ENCODE data around the gene DEAF1. TPM values are rescaled to one million over a fixed set of nuclear protein-coding genes. Genes with fewer than 3 reads are reported as not detected.
A peak's percentile ranks its signal among the peaks of the same experiment; 100 is the strongest.

The DEAF1 gene
- total and polyA plus RNA-seq, 3 experiments from 2014 or later: 36.3 to 54.6 (median 52.1) TPM

DNA sequence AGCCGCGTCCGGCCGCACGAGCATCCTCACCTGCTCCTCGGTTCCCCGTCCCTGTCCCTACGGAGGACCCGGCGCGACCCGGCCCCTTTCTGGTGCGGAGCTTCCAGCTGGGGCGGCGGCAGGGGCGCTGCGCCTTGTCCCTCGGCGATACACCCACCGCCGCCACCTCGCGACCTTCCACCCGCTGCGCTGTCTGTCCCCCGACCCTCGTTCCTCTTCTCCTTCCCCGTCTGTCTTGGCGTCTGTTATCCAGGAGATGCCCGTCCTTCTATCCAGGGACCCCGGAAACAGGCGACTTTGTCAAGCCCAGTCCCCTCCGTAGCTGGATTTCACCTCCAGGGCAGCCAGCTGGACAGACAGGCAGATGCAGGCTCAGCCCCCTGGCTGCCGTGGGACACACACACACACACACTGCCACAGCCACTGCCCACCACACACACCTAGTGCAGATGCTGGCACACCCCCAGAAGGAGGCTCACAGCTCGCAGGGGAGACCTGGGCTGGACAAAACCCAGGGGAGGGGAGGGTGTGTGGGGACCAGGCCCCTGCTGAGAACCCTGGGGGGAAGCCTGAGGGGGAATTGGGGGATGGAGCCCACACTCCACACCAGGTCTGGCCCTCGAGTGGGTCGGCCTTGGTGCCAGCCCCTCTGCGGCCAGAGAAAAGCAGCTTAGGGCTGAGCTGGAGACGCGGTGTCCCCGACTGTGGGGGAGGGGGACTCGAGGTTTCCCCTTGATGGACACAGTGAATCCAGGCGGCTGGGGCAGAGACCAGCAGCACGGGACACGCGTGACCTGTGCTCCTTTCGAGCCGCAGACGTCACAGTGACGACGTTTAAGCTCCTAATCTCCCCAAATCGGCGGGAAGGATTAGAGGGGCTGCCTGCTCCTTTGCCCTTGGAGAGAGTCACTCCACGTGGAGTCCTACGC, 57.2 kb downstream of the DEAF1 start:
- ChIA-PET CTCF (interaction anchor here (0.9 kb wide), 1 partner anchor 85 kb away, joined by 3 read pairs; no protein-coding TSS in a partner anchor), POLR2A (interaction anchor here (0.7 to 1.4 kb wide), 2 partner anchors 57 to 85 kb away, joined by 3 read pairs; partner anchors contain the start of gene DEAF1)
- peak overlapping the region in 3 of 7 donors; percentile 43 to 84 (median 44) for H3K4me3 Mint-ChIP-seq

DNA sequence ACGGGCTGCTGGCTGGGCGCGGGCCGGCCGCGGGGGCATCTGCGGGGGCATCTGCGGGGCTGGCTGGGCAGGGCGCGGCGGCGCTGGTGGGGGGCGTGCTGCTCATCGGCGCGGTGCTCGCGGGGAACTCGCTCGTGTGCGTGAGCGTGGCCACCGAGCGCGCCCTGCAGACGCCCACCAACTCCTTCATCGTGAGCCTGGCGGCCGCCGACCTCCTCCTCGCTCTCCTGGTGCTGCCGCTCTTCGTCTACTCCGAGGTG, 57.8 kb downstream of the DEAF1 start:
- Histone ChIP-seq H3K27ac (ENCODE audit: low read depth, low read length) (no peak overlapping the region), H3K4me1 (ENCODE audit: insufficient read depth, low read length) (no peaks in the 10 kb centered on the region), H3K27me3 (ENCODE audit: insufficient read depth, low read length, poor library complexity, severe bottlenecking) (peaks cover 15% of the 10 kb centered on the region), H3K9me3 (ENCODE audit: low read length) (no peaks in the 10 kb centered on the region), H3K36me3 (ENCODE audit: insufficient read depth, low read length) (no peaks in the 10 kb centered on the region), H3K4me3 (ENCODE audit: low read length) (no peak overlapping the region)
- peaks cover 23 to 30% of the 10 kb centered on the region in 2 donors for H3K27me3 Mint-ChIP-seq
- no peaks in the 10 kb centered on the region for H3K9me3 Mint-ChIP-seq
- peaks cover 0 to 2% (median 0%) of the 10 kb centered on the region in 3 donors for H3K36me3 Mint-ChIP-seq
- no peak for DNase-seq
- H3K4me1 Mint-ChIP-seq: peaks cover 4 to 22% (median 6%) of the 10 kb centered on the region in 3 donors
- peak overlapping the region in 3 of 7 donors; percentile 43 to 72 (median 44) for H3K4me3 Mint-ChIP-seq
- ChIA-PET POLR2A (no interaction called here), CTCF (no interaction called here)
- no peak overlapping the region for H3K27ac Mint-ChIP-seq

More for the DNA sequence above, 57.2 kb downstream of the DEAF1 start:
- Histone ChIP-seq H3K36me3 (ENCODE audit: insufficient read depth, low read length) (no peaks in the 10 kb centered on the region), H3K9me3 (ENCODE audit: low read length) (no peaks in the 10 kb centered on the region), H3K27me3 (ENCODE audit: insufficient read depth, low read length, poor library complexity, severe bottlenecking) (peaks cover 15% of the 10 kb centered on the region), H3K4me1 (ENCODE audit: insufficient read depth, low read length) (no peaks in the 10 kb centered on the region), H3K27ac (ENCODE audit: low read depth, low read length) (no peak overlapping the region), H3K4me3 (ENCODE audit: low read length) (no peak overlapping the region)
- Mint-ChIP-seq H3K4me1 (peaks cover 4 to 22% (median 6%) of the 10 kb centered on the region in 3 donors), H3K9me3 (no peaks in the 10 kb centered on the region), H3K27ac (no peak overlapping the region), H3K27me3 (peaks cover 23 to 30% of the 10 kb centered on the region in 2 donors), H3K36me3 (peaks cover 0 to 2% (median 0%) of the 10 kb centered on the region in 3 donors)
- DNase-seq: no peak

DNA sequence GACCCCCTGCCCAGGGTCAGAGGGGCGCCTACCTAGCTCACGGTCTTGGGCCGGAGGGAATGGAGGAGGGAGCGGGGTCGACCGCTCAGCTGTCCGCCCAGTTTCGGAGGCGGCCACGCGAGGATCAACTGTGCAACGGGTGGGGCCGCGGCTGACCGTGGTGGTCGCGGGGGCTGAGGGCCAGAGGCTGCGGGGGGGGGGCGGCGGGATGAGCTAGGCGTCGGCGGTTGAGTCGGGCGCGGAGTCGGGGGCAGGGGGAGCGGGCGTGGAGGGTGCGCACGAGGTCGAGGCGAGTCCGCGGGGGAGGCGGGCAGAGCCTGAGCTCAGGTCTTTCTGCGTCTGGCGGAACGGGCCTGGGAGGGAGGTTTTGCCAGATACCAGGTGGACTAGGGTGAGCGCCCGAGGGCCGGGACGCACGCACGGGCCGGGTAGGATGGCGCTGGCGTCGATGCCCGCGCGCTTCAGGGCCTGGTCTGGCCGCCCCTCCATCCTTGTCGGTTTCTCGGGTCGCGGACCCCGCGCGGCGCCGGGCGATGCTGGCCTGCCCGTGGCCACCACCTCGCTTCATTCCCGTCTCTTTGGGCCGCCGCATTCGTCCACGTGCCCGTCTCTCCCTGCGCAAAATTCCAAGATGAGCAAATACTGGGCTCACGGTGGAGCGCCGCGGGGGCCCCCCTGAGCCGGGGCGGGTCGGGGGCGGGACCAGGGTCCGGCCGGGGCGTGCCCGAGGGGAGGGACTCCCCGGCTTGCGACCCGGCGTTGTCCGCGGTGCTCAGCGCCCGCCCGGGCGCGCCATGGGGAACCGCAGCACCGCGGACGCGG, 58.3 kb downstream of the DEAF1 start, which contains the start of gene DRD4:
Gene DRD4, plus strand, starts transcription at position 759 of the 822 bp plus-strand sequence. Its CDS starts 36 bp downstream, at position 795.
- Mint-ChIP-seq H3K9me3 (no peaks in the 10 kb centered on the region), H3K27ac (no peak within 1 kb of the TSS), H3K4me1 (peaks cover 4 to 22% (median 6%) of the 10 kb centered on the region in 3 donors), H3K4me3 (peak within 1 kb of the TSS in 4 of 7 donors; percentile 26 to 84 (median 44)), H3K36me3 (no peaks in the 10 kb centered on the region), H3K27me3 (peaks cover 23 to 30% of the 10 kb centered on the region in 2 donors)
- DNase-seq: no peak
- H3K27me3 ChIP-seq (ENCODE audit: insufficient read depth, low read length, poor library complexity, severe bottlenecking): peaks cover 15% of the 10 kb centered on the region
- H3K4me3 ChIP-seq (ENCODE audit: low read length): no peak within 1 kb of the TSS
- POLR2A ChIA-PET: no interaction called here
- CTCF ChIA-PET: no interaction called here
- H3K4me1 ChIP-seq (ENCODE audit: insufficient read depth, low read length): no peaks in the 10 kb centered on the region
- no peak within 1 kb of the TSS for H3K27ac ChIP-seq (ENCODE audit: low read depth, low read length)
- no peaks in the 10 kb centered on the region for H3K9me3 ChIP-seq (ENCODE audit: low read length)
- H3K36me3 ChIP-seq (ENCODE audit: insufficient read depth, low read length): no peaks in the 10 kb centered on the region

DNA sequence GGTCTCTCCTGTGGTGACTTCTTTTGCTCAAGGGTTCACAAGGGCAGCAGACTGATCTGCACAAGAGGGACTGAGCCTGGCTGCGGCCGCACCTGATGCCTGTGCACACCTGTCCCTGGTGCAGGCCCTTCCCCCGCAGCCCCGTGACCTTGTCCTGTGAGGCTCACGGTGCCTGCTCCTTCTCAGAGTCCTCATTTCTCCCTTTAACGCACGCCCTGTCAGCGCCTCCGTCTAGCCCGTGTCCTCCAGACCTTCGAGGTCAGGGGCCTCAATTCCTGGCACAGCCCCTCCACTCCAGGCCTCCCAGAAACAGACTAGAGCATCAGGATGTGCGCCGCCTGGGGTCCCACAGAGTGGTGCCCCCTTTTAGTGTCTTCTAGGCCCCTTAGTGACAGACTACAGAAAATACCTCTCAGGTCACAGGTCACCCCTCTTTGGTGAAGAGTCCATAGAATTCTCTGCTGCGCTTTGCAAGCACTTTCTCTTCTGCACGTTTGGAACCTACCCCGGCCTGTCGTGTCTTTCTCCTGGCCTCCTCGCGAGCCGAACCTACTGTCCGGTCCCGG, 59.0 kb downstream of the DEAF1 start:
- no peak overlapping the region for H3K27ac Mint-ChIP-seq

DNA sequence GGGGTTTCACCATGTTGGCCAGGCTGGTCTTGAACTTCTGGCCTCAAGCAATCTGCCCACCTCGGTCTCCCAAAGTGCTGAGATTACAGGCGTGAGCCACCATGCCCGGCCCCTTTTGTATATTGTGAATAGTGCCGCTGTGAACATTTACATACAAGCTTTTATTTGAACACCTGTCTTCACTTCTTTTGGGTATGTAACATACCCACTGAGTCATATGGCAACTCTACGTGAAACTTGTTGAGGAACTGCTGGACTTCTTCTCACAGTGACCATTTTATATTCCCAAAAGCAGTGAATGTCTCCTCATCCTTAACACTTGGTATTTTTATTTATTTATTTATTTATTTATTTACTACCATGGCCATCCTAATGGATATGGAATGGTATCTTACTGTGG, 64.2 kb downstream of the DEAF1 start:
- Histone ChIP-seq H3K27ac (ENCODE audit: low read depth, low read length) (no peak overlapping the region), H3K4me3 (ENCODE audit: low read length) (no peak overlapping the region), H3K27me3 (ENCODE audit: insufficient read depth, low read length, poor library complexity, severe bottlenecking) (no peaks in the 10 kb centered on the region), H3K36me3 (ENCODE audit: insufficient read depth, low read length) (no peaks in the 10 kb centered on the region), H3K4me1 (ENCODE audit: insufficient read depth, low read length) (peaks cover 9% of the 10 kb centered on the region), H3K9me3 (ENCODE audit: low read length) (no peaks in the 10 kb centered on the region)
- no peak overlapping the region for H3K27ac Mint-ChIP-seq
- peaks cover 14 to 24% (median 20%) of the 10 kb centered on the region in 3 donors for H3K4me1 Mint-ChIP-seq
- no peak for DNase-seq
- POLR2A ChIA-PET: no interaction called here
- CTCF ChIA-PET: no interaction called here
- no peak overlapping the region for H3K4me3 Mint-ChIP-seq
- peaks cover 0 to 3% (median 0%) of the 10 kb centered on the region in 3 donors for H3K36me3 Mint-ChIP-seq
- H3K27me3 Mint-ChIP-seq: peaks cover 18 to 20% of the 10 kb centered on the region in 2 donors
- peaks cover 0 to 2% (median 0%) of the 10 kb centered on the region in 5 donors for H3K9me3 Mint-ChIP-seq

More for the DNA sequence above, 59.0 kb downstream of the DEAF1 start:
- Mint-ChIP-seq H3K36me3 (no peaks in the 10 kb centered on the region), H3K4me3 (peak overlapping the region in 2 of 7 donors; percentile 38 to 61), H3K9me3 (no peaks in the 10 kb centered on the region), H3K27me3 (peaks cover 23 to 29% of the 10 kb centered on the region in 2 donors), H3K4me1 (peaks cover 4 to 22% (median 6%) of the 10 kb centered on the region in 3 donors)
- no peaks in the 10 kb centered on the region for H3K4me1 ChIP-seq (ENCODE audit: insufficient read depth, low read length)
- no peak overlapping the region for H3K27ac ChIP-seq (ENCODE audit: low read depth, low read length)
- ChIA-PET CTCF (no interaction called here), POLR2A (no interaction called here)
- DNase-seq: no peak
- no peaks in the 10 kb centered on the region for H3K9me3 ChIP-seq (ENCODE audit: low read length)
- no peak overlapping the region for H3K4me3 ChIP-seq (ENCODE audit: low read length)
- peaks cover 15% of the 10 kb centered on the region for H3K27me3 ChIP-seq (ENCODE audit: insufficient read depth, low read length, poor library complexity, severe bottlenecking)
- H3K36me3 ChIP-seq (ENCODE audit: insufficient read depth, low read length): no peaks in the 10 kb centered on the region

DNA sequence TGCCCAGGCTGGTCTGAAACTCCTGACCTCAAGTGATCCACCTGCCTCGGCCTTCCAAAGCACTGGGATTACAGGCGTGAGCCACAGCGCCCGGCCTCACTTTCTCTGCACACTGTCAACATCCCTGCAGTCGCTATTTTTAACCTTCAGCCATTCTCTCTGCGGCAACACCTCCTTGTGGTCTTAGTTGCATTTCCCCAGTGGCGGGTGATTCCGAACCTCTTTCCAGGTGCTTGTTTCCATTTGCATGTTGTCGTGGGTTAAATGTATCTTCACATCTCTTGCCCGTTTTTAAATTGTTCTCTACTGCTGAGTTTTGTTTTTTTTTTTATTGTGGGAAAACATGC, 65.8 kb downstream of the DEAF1 start:
- Histone ChIP-seq H3K4me1 (ENCODE audit: insufficient read depth, low read length) (peaks cover 9% of the 10 kb centered on the region), H3K27ac (ENCODE audit: low read depth, low read length) (no peak overlapping the region), H3K4me3 (ENCODE audit: low read length) (no peak overlapping the region), H3K9me3 (ENCODE audit: low read length) (no peaks in the 10 kb centered on the region), H3K36me3 (ENCODE audit: insufficient read depth, low read length) (no peaks in the 10 kb centered on the region), H3K27me3 (ENCODE audit: insufficient read depth, low read length, poor library complexity, severe bottlenecking) (peaks cover 4% of the 10 kb centered on the region)
- Mint-ChIP-seq H3K36me3 (peaks cover 0 to 3% (median 0%) of the 10 kb centered on the region in 3 donors), H3K4me1 (peaks cover 14 to 24% (median 20%) of the 10 kb centered on the region in 3 donors), H3K27ac (peak overlapping the region in 6 of 8 donors; percentile 0 to 92 (median 12)), H3K9me3 (peaks cover 0 to 2% (median 0%) of the 10 kb centered on the region in 5 donors), H3K27me3 (peaks cover 16 to 21% of the 10 kb centered on the region in 2 donors), H3K4me3 (peak overlapping the region; percentile 57 to 81 (median 76))
- DNase-seq: no peak
- ChIA-PET CTCF (no interaction called here), POLR2A (no interaction called here)

DNA sequence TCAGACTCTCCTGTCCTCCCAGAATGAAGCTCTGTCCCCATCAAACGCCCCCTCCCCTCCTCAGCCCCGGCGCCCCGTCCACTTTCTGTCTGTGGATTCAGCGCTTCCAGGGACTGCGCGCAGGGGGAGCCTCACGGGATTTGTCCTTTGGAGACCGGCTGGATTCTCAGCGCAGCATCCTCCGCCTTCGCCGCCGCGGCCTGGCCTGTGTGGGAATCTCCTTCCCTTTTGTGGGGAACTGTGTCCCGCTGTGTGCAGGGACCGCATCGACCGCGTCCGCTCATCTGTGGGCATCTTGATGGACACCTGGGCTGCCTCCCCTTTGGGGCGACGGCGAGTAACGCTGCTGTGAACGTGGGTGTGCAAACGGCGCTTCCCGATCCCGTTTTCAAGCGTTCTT, 67.0 kb downstream of the DEAF1 start:
- H3K36me3 ChIP-seq (ENCODE audit: insufficient read depth, low read length): no peaks in the 10 kb centered on the region
- peaks cover 14 to 24% (median 20%) of the 10 kb centered on the region in 3 donors for H3K4me1 Mint-ChIP-seq
- H3K4me1 ChIP-seq (ENCODE audit: insufficient read depth, low read length): peaks cover 9% of the 10 kb centered on the region
- no peak overlapping the region for H3K27ac ChIP-seq (ENCODE audit: low read depth, low read length)
- H3K4me3 Mint-ChIP-seq: peak overlapping the region in 5 of 7 donors; percentile 57 to 78 (median 76)
- H3K9me3 ChIP-seq (ENCODE audit: low read length): no peaks in the 10 kb centered on the region
- ChIA-PET POLR2A (no interaction called here), CTCF (no interaction called here)
- DNase-seq: peak in 1 of 5 donors; percentile 48
- H3K27me3 Mint-ChIP-seq: peaks cover 16 to 27% of the 10 kb centered on the region in 2 donors
- H3K36me3 Mint-ChIP-seq: peaks cover 0 to 3% (median 1%) of the 10 kb centered on the region in 3 donors
- H3K27me3 ChIP-seq (ENCODE audit: insufficient read depth, low read length, poor library complexity, severe bottlenecking): peaks cover 4% of the 10 kb centered on the region
- H3K9me3 Mint-ChIP-seq: peaks cover 0 to 2% (median 0%) of the 10 kb centered on the region in 5 donors
- peak overlapping the region in 4 of 8 donors; percentile 30 to 92 (median 79) for H3K27ac Mint-ChIP-seq
- no peak overlapping the region for H3K4me3 ChIP-seq (ENCODE audit: low read length)
